Measurements from ENCODE around the gene ANO4. TPM values are rescaled to one million over a fixed set of nuclear protein-coding genes. Genes with fewer than 3 reads are reported as not detected.

Gene ANO4
- total and polyA plus RNA-seq, 2 of the 8 experiments (the other 6 are each of a cell fraction or from before 2014, with no cell fraction given) = 1.1 to 3.4 TPM

- TF ChIP-seq RAD21 (IDR thresholded peaks at IDR 0.05 in 1 of 2, conservative IDR thresholded peaks at IDR 0.05 in 1 of 2; ENCODE audit: low read depth in 2 of 2, low read length in 2 of 2) = no peak
- no peak for TF ChIP-seq ATF2 (IDR thresholded peaks at IDR 0.05; ENCODE audit: low read length)
- no peak for TF ChIP-seq NANOG (IDR thresholded peaks at IDR 0.05; ENCODE audit: insufficient read depth, low read depth, low read length, poor library complexity, severe bottlenecking)
- no peak for TF ChIP-seq BACH1 (IDR thresholded peaks at IDR 0.05; ENCODE audit: low read length)
- no peak for TF ChIP-seq CBX5 (IDR thresholded peaks at IDR 0.05; ENCODE audit: low read depth, low read length)
These were observed 4.6 kb upstream of the ANO4 start (continued) for GRCh38 chr12:100789975-100790374.
